Anterior cingulate cortex (tissue), 58 donors: Measurements from ENCODE around the gene BOC.
"Not testable (repeated sequence)": the region's sequence is repeated elsewhere in the genome, so short reads cannot be mapped to it uniquely, and the experiment has no call there.

Experiments used
- DNase-seq, 58 donors: peaks; one replicate each; lab custom pipeline; 2025; lab: John Stamatoyannopoulos, UW

BOC gene, protein sequence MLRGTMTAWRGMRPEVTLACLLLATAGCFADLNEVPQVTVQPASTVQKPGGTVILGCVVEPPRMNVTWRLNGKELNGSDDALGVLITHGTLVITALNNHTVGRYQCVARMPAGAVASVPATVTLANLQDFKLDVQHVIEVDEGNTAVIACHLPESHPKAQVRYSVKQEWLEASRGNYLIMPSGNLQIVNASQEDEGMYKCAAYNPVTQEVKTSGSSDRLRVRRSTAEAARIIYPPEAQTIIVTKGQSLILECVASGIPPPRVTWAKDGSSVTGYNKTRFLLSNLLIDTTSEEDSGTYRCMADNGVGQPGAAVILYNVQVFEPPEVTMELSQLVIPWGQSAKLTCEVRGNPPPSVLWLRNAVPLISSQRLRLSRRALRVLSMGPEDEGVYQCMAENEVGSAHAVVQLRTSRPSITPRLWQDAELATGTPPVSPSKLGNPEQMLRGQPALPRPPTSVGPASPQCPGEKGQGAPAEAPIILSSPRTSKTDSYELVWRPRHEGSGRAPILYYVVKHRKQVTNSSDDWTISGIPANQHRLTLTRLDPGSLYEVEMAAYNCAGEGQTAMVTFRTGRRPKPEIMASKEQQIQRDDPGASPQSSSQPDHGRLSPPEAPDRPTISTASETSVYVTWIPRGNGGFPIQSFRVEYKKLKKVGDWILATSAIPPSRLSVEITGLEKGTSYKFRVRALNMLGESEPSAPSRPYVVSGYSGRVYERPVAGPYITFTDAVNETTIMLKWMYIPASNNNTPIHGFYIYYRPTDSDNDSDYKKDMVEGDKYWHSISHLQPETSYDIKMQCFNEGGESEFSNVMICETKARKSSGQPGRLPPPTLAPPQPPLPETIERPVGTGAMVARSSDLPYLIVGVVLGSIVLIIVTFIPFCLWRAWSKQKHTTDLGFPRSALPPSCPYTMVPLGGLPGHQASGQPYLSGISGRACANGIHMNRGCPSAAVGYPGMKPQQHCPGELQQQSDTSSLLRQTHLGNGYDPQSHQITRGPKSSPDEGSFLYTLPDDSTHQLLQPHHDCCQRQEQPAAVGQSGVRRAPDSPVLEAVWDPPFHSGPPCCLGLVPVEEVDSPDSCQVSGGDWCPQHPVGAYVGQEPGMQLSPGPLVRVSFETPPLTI

DNA sequence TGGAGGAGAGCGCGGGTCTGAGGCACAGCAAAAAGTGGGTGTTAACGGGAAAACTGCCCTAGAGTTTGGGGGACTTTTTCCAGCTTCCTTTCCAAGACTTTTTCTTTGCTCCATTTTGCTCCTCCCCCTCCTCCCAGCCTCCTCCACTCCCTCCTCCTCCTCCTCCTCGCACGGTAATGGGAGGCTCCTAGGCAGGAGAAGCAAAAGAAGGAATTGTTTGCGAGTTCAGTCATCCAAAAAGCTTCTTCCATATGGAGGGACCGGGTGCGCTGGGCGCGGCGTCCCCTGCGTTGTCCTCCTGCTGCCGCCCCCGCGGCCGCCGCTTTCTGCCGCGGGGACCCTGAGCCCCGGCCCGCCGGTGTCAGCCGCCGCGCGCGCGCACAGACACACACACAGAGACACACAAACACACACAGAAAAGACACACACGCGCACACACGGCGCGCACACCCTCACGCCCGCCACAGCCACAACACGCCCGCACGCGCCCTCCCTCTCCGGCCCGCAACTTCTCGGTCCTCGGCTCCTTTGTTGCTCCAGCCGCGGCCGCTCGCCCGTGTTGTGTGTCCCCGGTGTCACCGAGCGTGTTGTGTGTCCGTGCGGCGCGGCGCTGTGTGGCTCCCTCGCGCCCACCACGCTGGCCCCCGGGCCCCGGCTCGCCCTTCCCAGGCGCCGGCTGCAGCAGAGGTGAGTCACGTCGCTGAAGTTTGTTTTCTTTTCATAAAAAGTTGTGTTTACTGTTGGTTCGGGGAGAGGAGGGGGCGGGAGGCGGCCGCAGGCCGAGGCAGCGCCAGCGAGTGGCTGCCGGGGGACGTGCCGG is at the start of gene BOC:
TSS of gene BOC (plus strand) at position 228 of the 820 bp plus-strand sequence. CDS start 38,246 bp downstream, outside the sequence.
- DNase-seq: peak in 18 of 58 donors; percentile 9 to 53 (median 35)

DNA sequence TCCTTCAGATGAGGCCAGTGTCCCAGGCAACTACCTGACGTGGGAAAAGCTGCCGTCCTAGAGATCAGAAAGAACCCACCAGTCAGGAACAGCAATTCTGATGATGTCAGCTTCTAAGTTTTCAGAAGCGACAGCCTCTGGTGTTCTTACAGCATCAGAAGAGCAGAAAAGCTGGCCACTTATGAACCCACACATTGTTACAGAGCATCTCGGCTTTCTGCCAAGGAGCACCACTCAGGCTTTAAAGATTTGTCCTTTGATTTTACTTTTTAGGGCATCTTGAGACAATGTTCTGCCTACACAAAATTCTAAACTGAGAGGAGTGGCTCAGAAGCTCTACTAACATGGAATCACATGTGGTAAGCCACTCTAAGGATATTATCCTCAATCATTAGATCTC is 49.7 kb upstream of the BOC start:
- no peak for DNase-seq

DNA sequence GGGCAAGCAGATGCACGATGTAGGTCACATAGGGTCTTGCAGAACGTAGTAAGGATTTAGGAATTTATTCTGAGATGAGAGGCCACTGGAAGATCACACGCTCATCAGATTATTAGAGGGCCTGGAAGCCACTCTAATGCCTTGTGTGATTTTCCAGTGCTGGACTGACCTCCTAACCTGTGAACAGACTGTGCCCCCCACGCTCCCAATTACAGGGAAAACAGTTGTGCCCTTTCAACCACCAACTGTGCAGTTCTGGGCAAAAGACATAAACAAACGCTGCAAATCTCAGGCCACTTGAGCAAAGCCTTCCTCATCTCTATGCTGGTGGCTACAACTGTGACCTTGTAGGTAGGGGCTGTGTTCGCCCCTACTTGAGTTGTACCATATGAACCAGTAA is 48.2 kb upstream of the BOC start:
- DNase-seq: no peak

DNA sequence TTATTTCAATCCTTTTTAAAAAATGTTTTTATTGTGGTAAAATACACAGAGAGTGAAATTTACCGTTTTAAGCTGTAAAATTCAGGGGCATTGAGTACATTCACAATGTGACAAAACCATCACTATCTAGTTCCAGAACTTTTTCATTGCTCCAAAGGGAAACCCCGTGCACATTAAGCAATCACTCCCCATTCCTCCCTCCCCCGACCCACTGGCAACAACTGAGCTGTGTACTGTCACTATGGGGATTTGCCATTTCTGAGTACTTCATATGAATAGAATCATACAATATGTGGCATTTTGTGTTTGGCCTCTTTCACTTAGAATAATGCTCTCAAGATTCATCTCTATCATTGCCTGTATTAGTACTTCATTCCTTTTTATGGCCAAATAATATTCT is 45.5 kb upstream of the BOC start:
- DNase-seq: no peak

DNA sequence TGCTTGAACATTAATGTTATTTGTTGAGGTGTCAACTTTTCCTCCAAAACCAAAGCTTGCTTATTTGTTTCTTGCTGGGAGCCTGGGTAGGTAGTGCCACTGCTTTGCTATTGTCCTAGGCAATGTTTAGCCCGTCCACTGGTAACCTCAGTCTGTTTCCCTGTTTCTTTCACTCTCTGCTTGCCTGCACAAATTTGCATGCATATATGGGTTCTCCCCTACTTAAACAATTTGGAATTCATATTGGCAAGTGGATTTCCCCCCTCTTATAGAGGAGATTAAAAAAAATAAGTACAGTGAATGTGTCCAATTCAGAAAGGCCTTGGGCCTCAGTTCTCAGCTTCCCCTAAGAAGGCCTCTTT is 45.0 kb upstream of the BOC start:
- DNase-seq: no peak

DNA sequence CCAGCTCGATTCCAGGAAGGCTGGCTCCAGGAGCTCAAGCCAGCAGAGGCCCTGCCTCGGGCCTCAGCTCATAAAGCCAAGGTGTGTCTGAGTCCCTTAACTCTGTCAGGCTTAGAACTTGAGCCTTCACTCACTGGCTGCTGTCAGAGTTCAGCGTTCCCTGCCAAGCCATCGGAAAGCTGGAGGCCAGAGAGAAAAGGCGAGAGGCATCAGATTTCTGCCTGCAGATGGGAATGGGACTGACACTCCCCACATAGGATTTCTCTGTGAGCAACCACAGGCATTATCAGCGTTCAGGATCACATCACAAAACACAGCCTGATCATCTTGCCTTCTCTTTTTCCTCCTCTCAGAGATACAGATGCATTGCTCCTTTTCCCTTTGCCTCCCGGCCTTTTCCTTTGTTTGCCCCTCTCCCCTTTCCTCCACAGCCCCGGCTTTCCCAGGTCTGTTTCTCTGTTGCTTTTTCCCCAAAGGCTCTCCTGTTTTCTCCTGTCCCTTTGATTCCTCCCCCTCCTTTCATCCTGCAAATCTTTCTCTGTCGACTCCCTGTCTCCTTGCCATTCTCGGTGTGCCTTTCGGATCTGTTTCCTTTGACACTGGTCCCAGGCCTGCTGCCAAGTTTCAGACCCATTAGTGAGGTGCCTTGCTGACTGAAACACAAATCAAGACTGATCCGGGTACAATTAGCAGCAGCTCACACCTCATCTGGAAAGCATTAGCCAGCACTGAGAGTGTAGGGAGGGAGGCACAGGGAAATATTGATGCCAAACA is 44.5 kb upstream of the BOC start:
- DNase-seq: peak in 37 of 58 donors; percentile 2 to 69 (median 19)

DNA sequence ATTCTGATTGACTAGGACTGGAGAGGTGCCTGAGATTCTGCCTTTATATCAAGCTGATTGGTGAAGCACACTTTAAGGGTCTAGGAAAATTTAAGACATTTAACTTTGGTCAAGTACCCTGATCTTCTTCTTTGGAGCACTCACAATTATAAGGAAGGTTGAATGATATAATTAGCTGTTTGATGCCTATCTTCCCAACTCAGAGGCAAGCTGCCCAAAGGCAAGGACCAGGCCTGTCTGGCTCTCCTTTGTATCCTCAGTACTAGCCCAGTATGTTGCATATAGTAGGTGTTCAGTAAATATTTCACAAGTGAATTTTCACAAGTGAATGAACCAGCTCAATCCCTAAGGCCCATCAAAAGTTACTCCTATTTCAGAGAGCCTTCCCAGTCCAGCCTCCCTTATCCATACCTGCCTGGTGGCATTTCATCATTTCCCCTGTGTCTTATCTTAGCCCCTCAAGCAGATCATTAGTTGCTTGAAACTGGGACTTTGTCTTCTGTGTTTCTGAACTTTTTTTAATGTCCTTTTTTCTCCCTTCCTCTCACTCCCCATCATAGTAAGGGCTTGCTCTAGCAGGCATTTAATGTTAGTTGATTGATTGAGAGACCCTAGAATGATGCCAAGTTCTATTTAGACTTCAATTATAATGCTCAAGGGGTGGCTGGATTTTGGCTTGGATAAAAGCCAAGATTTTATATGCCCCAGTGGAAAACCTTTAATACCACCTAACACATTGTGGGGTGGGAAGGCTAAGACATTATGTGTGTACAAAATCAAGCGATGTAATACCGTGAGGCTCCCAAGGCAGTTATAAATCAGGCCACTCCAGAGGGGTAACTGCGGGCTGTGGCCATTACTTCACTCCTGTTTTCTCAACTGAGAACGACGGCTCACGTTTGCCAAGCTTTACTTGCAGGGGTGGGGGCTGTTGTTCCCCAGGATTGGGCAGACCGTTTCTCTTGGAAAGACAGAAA is 43.2 kb upstream of the BOC start:
- DNase-seq: peak in 3 of 58 donors; percentile 1 to 36 (median 17)

DNA sequence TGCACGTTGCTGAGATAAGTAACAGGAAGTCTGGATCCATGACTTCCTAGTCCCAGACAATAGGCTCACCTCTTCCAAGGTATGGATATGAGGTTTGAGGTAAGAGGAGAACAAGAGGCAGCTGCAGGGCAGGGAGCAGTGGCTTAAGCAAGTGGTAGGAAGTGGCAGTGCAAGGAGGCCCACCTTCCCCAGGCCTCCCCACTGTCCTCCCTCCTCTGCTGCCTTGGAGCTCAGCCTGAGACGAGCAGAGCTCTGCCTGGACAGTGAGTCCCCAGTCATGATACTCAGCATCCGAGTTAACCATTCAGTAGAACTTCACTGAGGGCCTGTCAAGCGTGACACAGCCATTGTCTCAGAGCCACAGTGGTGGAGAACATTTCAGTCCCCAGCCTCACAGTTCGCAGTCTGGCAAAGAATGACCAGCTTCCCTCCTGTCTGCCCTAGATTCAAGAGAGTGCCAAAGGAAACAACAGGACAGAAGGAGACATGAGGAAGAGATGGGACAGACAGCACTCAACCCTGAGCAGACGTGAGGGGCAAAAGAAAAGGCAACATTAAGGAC is 41.4 kb upstream of the BOC start:
- no peak for DNase-seq

DNA sequence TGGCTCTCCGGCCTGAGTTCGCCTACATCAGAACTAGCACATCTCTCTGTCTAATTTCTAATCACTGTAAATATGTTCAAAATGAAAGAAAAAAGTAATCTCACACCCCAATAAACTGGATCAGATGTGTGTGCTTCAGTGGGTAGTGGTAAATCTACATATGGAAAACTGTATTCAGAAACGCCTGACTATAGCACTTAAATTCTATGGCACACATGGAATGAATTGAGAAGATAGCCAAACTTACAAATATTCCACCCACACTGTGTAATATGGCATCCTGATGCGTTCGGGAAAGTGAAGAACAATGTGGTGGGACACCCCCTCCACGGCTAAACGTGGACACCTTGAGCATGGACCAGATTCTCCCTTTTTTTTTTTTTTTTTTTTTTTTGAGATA is 40.6 kb upstream of the BOC start:
- DNase-seq: no peak

DNA sequence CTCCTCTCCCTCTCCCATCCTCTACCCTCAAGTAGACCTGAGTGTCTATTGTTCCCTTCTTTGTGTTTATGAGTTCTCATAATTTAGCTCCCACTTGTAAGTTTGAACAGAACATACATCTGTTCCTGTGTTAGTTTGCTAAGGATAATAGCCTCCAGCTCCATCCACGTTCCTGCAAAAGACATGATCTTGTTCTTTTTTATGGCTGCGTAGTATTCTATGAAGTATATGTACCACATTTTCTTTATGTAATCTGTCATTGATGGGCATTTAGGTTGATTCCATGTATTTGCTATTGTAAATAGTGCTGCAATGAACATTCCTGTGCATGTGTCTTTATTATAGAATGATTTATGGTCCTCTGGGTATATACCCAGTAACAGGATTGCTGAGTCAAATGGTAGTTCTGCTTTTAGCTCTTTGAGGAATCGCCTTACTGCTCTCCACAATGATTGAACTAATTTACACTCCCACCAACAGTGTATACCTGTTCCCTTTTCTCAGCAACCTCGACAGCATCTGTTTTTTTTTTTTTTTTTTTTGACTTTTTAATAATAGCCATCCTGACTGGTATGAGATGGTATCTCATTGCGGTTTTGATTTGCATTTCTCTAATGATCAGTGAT is 39.6 kb upstream of the BOC start:
- not testable (repeated sequence) for DNase-seq

DNA sequence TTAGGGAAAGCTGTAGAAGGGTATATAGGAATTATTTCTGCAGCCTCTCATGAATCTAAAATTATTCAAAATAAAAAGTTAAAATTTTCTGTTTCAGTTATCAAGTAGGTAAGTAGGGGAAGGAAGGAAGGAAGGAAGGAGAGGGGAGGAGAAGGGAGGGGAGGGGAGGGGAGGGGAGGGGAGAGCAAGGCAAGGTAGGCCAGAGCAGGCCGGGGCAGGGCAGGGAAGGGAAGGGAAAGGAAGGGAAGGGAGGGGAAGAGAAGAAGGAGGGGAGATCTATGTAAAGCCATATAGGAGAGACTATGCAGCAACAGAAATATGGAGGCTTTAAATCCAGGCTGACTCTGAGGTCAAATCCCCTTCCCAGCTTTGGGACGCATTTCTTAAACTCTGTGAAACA is 38.3 kb upstream of the BOC start:
- no peak for DNase-seq

DNA sequence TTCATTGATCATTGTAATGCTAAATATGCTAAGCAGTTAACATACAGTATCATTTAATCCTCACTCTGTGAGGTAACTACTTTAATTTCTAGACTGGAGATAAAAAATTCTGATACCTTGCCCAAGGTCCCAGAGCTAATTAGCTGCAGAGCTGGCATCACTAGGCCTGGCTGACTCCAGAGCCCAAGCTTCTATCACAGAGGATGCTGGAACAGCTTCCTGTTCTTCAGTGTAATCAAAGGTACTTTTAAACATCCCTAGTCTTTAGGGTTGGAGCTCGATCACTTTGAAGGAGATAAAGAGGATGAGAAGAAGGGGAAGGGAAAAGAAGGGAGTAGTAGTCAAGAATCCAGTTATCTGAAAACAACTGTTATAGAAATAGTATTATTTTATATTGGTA is 37.1 kb upstream of the BOC start:
- DNase-seq: no peak

DNA sequence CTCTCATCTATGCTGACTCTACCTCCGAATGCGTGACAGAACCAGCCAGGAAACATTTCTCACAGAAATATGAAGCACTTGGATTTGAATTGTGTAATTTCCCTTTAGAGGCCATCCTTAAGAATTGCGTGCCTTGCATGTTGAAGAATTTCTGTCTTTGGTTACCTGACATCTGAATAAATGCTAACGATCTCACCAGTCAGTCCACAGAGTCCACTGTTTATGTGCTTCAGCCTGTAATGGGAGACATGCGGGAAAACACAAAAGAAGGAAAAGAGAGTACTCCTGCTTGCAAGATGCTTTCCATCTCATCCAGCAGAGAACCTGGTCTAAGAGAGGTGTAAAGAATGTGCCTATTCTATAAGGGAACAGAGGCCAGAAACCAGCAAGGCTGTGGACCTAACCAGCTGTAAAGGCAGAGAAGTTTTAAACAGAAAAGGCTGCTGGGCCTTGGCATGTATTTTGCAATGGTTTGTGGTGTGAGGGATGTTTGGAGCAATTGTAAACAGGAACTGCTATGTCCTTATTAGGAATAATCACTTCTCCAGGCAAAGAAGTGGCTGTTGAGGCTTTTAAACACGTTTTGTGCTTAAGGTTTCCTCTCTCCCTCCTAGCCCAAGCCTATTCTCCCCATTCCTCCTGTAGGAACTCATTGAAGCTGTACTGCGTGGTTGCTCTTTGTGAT is 36.4 kb upstream of the BOC start:
- no peak for DNase-seq

DNA sequence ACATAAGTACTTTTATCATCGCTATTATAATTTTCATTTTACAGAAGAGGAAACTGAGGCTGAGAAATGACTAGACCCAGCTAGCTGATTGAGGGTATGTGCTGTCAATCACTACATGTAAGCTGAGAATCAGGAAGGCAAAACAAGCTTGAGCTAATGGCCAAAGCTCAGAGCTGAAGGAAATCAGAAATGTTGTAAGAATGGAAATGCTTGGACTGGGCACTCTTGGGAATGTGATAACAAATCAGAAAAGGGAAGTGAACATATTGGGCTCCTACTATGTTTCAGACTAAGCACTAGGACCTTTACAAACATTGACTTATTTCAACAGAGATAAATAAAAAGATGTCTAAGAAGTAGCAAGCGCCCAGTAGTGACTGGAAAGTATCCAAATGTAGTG is 33.8 kb upstream of the BOC start:
- no peak for DNase-seq

DNA sequence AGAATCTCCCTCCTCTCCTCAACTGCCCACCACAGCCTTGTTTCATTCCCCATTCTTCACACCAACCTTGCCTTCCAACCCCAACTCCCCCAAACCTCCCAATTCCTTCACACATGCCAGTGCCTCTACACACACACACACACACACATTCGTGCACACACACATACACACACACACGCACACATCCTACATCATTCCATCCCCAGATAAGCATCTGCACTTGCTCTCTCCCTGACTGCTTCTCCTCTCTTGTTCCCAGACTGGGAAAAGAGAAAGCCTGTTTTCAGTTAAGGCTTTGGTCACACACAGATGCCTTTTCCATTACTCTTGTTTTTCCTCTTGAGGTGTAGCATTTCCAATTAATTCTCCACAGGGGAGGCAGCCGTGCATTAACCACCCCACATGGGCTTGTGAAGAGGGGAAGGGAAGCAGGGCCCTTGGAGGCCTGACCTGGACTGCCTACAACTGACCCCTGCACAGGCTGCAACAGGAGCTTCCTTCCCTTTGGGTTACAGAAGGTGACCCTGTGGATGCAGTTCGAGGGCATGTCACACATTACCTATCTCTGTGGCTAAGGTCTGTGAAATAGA is 32.0 kb upstream of the BOC start:
- no peak for DNase-seq
